OCI-LY7 (cell line): ENCODE data around the gene ZNF223. TPM values are rescaled to one million over a fixed set of nuclear protein-coding genes. Genes with fewer than 3 reads are reported as not detected.

Experiments
- BruUV-seq: library from RNA; stranded (reverse); fragments of 400-500 nt; replicated peaks from 2 replicates; lab custom pipeline; 2021; lab: Mats Ljungman, UMichigan
- CTCF ChIA-PET: fragments of 300-600 bp; sonication (Branson Sonifier 250); formaldehyde crosslinking; loops from one replicate; lab custom pipeline; 2022; ENCODE audit warnings: antibody characterized with exemption; ENCODE audit not compliant: unreplicated experiment; lab: Charles Lee
- POLR2A ChIA-PET: fragments of 300-600 bp; sonication (Branson Sonifier 250); formaldehyde crosslinking; loops from one replicate; lab custom pipeline; 2022; ENCODE audit warnings: antibody characterized with exemption; lab: Charles Lee
- DNase-seq: peaks from one replicate; pipeline ENCODE4 v3.0.0-alpha.2; 2015; ENCODE audit warnings: low spot score
- H2AFZ ChIP-seq: fragments of 200-600 bp; sonication (generic), shearing (Covaris generic); 2 replicates; pipeline ENCODE4 v1.6.1; 2014; ENCODE audit warnings: mild to moderate bottlenecking, antibody characterized with exemption, low read length, moderate library complexity
- H3K27ac ChIP-seq: fragments of 200-600 bp; sonication (generic); 2 replicates; pipeline ENCODE4 v1.5.1; 2014; ENCODE audit warnings: mixed run types, low read depth, mild to moderate bottlenecking, moderate library complexity, low read length, inconsistent platforms; ENCODE audit not compliant: poor library complexity, severe bottlenecking
- H3K36me3 ChIP-seq: fragments of 200-600 bp; sonication (generic); 2 replicates; pipeline ENCODE4 v1.6.1; 2014; ENCODE audit warnings: mild to moderate bottlenecking, antibody characterized with exemption, low read length, moderate library complexity, mixed read lengths; ENCODE audit not compliant: insufficient read depth
- H3K4me1 ChIP-seq: fragments of 200-600 bp; sonication (generic); 2 replicates; pipeline ENCODE4 v1.5.1; 2014; ENCODE audit warnings: mild to moderate bottlenecking, low read length; ENCODE audit not compliant: insufficient read depth, poor library complexity, severe bottlenecking
- H3K4me2 ChIP-seq: fragments of 200-600 bp; sonication (generic); 2 replicates; pipeline ENCODE4 v1.6.1; 2014; ENCODE audit warnings: mild to moderate bottlenecking, low read length
- H3K4me3 ChIP-seq: fragments of 200-600 bp; sonication (generic); 2 replicates; pipeline ENCODE4 v1.5.1; 2014; ENCODE audit warnings: mild to moderate bottlenecking, low read depth, low read length; ENCODE audit not compliant: poor library complexity, severe bottlenecking
- H3K79me2 ChIP-seq: fragments of 200-600 bp; sonication (generic); 2 replicates; pipeline ENCODE4 v1.6.1; 2016; ENCODE audit warnings: low read depth, mild to moderate bottlenecking, low read length, moderate library complexity, mixed read lengths; ENCODE audit not compliant: insufficient read depth
- H3K9me2 ChIP-seq: fragments of 200-600 bp; sonication (generic); 2 replicates; pipeline ENCODE4 v1.6.1; 2016; ENCODE audit warnings: mild to moderate bottlenecking, low read length, mixed read lengths; ENCODE audit not compliant: insufficient read depth
- H3K9me3 ChIP-seq: fragments of 200-600 bp; sonication (generic); 2 replicates; pipeline ENCODE4 v1.6.1; 2014; ENCODE audit warnings: mild to moderate bottlenecking, mixed run types, low read length, mixed read lengths
- H4K20me1 ChIP-seq: fragments of 200-600 bp; sonication (generic); 2 replicates; pipeline ENCODE4 v1.6.1; 2014; ENCODE audit warnings: mild to moderate bottlenecking, antibody characterized with exemption, low read length, moderate library complexity, mixed read lengths; ENCODE audit not compliant: insufficient read depth
- EZH2phosphoT487 ChIP-seq: fragments of 200-600 bp; sonication (generic); IDR thresholded peaks from 2 replicates; pipeline ENCODE4 v1.6.1; 2018; ENCODE audit warnings: low read depth, borderline replicate concordance, mild to moderate bottlenecking, mixed run types, antibody characterized with exemption, low read length, moderate library complexity, mixed read lengths
- intact Hi-C: fragments of 100-400 bp; cut with micrococcal nuclease; formaldehyde crosslinking; loops from one replicate; pipeline ENCODE4 v1.10.0; 2022; ENCODE audit not compliant: unreplicated experiment
- total RNA-seq, 2 experiments: library from RNA; depleted of rRNA in 1 of 2; stranded (reverse); fragments of >200 nt in 1 of 2; shearing (Covaris generic) in 1 of 2; gene quantifications; 2 replicates each; pipeline ENCODE4 v1.2.3, GENCODE V29; 2014 to 2022
- TF ChIP-seq, protein P1 (sequence below): fragments of 200-600 bp; sonication (generic); conservative IDR thresholded peaks from 2 replicates; pipeline ENCODE4 v1.5.1; 2014; ENCODE audit warnings: mild to moderate bottlenecking, antibody characterized with exemption, low read length, moderate library complexity, mixed read lengths

Gene ZNF223
- total RNA-seq, 2 experiments from 2014 or later, result not detected

DNA sequence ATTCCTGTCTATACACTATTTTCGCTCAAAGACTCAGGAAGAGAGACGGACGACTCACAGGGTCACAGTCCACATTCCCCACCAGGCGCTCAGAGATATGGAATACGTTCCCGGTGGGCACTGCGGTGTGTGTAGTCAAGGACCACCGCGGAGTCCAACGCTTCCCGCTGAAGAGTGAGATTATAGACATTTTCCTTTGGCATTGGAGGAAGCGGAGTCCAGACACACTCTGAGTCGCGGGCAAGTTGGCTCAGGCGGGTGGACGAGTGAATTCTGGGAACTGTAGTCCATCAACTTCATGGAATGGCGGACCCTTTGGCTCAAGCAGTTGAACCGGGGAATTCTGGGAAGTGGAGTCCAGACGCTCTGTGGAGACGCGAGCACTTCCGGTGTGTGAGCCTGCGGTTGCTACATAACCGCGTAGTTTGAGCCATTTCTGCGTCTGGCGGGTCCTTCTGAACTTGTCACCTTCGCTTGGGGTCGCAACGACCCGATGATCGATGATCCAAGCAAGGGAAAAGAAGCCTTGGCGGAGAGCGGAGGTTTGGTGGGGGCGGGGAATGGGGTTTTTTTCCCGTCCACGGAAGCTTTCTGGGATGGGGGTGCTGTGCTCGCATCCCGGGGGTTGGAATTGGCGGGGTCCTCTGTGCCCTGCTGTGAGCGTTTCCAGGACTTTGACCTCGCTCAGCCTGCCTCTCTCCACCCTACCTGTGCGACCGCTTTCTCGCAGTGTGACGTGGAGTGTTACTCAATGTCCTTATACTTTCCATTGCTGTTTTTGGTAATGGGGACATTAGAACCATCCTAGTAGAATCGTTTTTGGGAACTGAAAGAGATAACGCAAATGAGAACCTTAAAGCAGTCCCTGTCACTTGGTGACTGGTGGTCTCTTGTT is 49.0 kb upstream of the ZNF223 start, which contains the start of gene ZNF230:
Gene ZNF230, plus strand, starts transcription at position 392 of the 895 bp plus-strand sequence. CDS start 4,122 bp downstream, outside the sequence.
- no peak within 1 kb of the TSS for H3K27ac ChIP-seq
- H3K4me2 ChIP-seq, result peak within 1 kb of the TSS; percentile 64
- TSS peak; percentile 83 for BruUV-seq
- H4K20me1 ChIP-seq, result no peaks in the 10 kb centered on the region
- ChIA-PET CTCF (no interaction called here), POLR2A (interaction anchor here (1.0 kb wide), 1 partner anchor 18 kb away, joined by 3 read pairs; no protein-coding TSS in a partner anchor)
- H3K79me2 ChIP-seq, result no peaks in the 10 kb centered on the region
- peaks cover 4% of the 10 kb centered on the region for H3K4me1 ChIP-seq
- H2AFZ ChIP-seq, result peak within 1 kb of the TSS; percentile 87
- peak within 1 kb of the TSS; percentile 83 for H3K4me3 ChIP-seq
- intact Hi-C loops, result loop anchor here (2.0 to 10.0 kb wide), 2 partner anchors 92 to 110 kb away; partner anchors contain the start of genes ZNF224 and ZNF225
- H3K9me3 ChIP-seq, result no peaks in the 10 kb centered on the region
- peaks cover 6% of the 10 kb centered on the region for H3K36me3 ChIP-seq
- no peak for TF ChIP-seq EZH2phosphoT487
- TF ChIP-seq, protein P1, sequence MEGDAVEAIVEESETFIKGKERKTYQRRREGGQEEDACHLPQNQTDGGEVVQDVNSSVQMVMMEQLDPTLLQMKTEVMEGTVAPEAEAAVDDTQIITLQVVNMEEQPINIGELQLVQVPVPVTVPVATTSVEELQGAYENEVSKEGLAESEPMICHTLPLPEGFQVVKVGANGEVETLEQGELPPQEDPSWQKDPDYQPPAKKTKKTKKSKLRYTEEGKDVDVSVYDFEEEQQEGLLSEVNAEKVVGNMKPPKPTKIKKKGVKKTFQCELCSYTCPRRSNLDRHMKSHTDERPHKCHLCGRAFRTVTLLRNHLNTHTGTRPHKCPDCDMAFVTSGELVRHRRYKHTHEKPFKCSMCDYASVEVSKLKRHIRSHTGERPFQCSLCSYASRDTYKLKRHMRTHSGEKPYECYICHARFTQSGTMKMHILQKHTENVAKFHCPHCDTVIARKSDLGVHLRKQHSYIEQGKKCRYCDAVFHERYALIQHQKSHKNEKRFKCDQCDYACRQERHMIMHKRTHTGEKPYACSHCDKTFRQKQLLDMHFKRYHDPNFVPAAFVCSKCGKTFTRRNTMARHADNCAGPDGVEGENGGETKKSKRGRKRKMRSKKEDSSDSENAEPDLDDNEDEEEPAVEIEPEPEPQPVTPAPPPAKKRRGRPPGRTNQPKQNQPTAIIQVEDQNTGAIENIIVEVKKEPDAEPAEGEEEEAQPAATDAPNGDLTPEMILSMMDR, result no peak
- H3K9me2 ChIP-seq, result no peaks in the 10 kb centered on the region
- DNase-seq, result peak; percentile 91

DNA sequence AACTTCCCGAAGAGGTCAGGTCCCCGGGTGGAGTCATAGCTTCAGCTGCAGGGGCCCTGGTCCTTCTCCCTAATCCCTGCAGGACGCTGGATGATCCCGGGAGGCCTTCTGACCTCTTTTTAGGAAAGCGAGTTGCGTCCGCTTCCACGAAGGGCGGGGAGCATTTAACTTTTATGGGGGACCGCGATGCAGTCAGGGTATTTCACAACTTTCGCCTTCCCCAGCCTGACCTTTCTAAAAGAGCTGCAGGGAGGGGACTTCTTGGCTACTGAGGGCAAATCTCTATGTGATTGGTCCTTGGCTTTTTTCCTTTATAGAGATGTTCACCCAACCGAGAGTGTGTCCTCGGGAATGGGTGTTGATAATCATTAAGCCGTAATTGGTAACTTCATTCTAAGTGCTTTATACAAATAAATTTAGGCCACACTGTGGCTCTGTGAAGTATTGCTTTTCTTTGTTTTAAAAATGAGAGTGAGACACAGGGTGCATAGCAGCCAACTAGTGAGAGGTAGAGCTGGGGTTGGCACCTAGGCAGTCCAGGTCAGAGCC is 48.3 kb upstream of the ZNF223 start:
- BruUV-seq, result no TSS peak
- intact Hi-C loops, result loop anchor here (2.0 to 10.0 kb wide), 2 partner anchors 91 to 109 kb away; partner anchors contain the start of genes ZNF224 and ZNF225
- Histone ChIP-seq H3K9me3 (no peaks in the 10 kb centered on the region), H3K4me3 (peak overlapping the region; percentile 83), H4K20me1 (no peaks in the 10 kb centered on the region), H3K4me1 (peaks cover 4% of the 10 kb centered on the region), H2AFZ (peak overlapping the region; percentile 87; the same call in 1 of the 2 replicates), H3K4me2 (peak overlapping the region; percentile 64), H3K36me3 (peaks cover 6% of the 10 kb centered on the region), H3K79me2 (no peaks in the 10 kb centered on the region), H3K9me2 (no peaks in the 10 kb centered on the region), H3K27ac (no peak overlapping the region)
- peak; percentile 19 for DNase-seq
- ChIA-PET POLR2A (interaction anchor here (0.6 to 1.0 kb wide), 2 partner anchors 17 to 33 kb away, joined by 3 read pairs; no protein-coding TSS in a partner anchor), CTCF (no interaction called here)
- TF ChIP-seq, protein P1, result no peak; the same call in 1 of the 2 replicates
- TF ChIP-seq EZH2phosphoT487, result no peak
